GM13977 (cell line): Measurements from ENCODE around the gene ST7L.

Experiments used
- DNase-seq: peaks from one replicate; pipeline ENCODE4 v3.0.0; 2012; ENCODE audit warnings: low spot score
- CTCF ChIP-seq: IDR thresholded peaks from 2 replicates; pipeline ENCODE4 v1.5.1; 2012; ENCODE audit warnings: mild to moderate bottlenecking, control low read depth; ENCODE audit not compliant: insufficient read depth; ENCODE audit errors: extremely low read depth, missing control alignments
- in situ Hi-C: fragments of 300-500 bp; cut with MboI; formaldehyde crosslinking; loops from one replicate; pipeline ENCODE4 v1.12.0; 2022; ENCODE audit warnings: low sequenced_read_pairs, low pct_unique_long_range_greater_than_20kb, mixed read lengths, inconsistent platforms; ENCODE audit not compliant: unreplicated experiment

Gene ST7L

GRCh38 chr1:112510340-112510739, 108.6 kb downstream of the ST7L start:
- in situ Hi-C loops: no loop called here
- TF ChIP-seq CTCF: no peak
- DNase-seq: no peak

GRCh38 chr1:112509660-112510178, 109.2 kb downstream of the ST7L start:
- in situ Hi-C loops: no loop called here

GRCh38 chr1:112509005-112509659, 109.8 kb downstream of the ST7L start:
- peak; percentile 56 for DNase-seq
- TF ChIP-seq CTCF: no peak
- in situ Hi-C loops: no loop called here

More at GRCh38 chr1:112509660-112510178, 109.2 kb downstream of the ST7L start:
- no peak for TF ChIP-seq CTCF
- DNase-seq: no peak

- peak; percentile 78 for DNase-seq
- TF ChIP-seq CTCF: no peak
- in situ Hi-C loops: no loop called here
Measured at GRCh38 chr1:112508278-112509004, 110.5 kb downstream of the ST7L start, which contains the start of gene WNT2B. TSS of gene WNT2B (plus strand) at chr1:112508965. CDS start at chr1:112509263, 298 bp downstream.

- TF ChIP-seq CTCF: no peak
- in situ Hi-C loops: no loop called here
- peak; percentile 60 for DNase-seq
Measured at GRCh38 chr1:112507921-112508277, 111.0 kb downstream of the ST7L start.

GRCh38 chr1:112507336-112507735, 111.6 kb downstream of the ST7L start:
- DNase-seq: no peak
- TF ChIP-seq CTCF: no peak
- in situ Hi-C loops: no loop called here
